Testis (tissue), 3 donors: ENCODE data around the gene KCNC2. TPM values are rescaled to one million over a fixed set of nuclear protein-coding genes. Genes with fewer than 3 reads are reported as not detected.

ENCODE experiments used
- DNase-seq: peaks from one replicate; pipeline ENCODE4 v3.0.0-alpha.2; 2019
- H3K27ac ChIP-seq, 2 donors: fragments of 200-600 bp; sonication (generic); one replicate each; pipeline ENCODE4 v1.5.1; 2019
- H3K27me3 ChIP-seq: fragments of 200-600 bp; sonication (generic); one replicate; pipeline ENCODE4 v1.5.1; 2019
- H3K36me3 ChIP-seq: fragments of 200-600 bp; sonication (generic); one replicate; pipeline ENCODE4 v1.5.1; 2017; ENCODE audit warnings: low read depth; ENCODE audit errors: missing control alignments
- H3K4me1 ChIP-seq: fragments of 200-600 bp; sonication (generic); one replicate; pipeline ENCODE4 v1.5.1; 2019
- H3K4me3 ChIP-seq, 2 donors: fragments of 200-600 bp; sonication (generic); one replicate each; pipeline ENCODE4 v1.5.1; 2017 to 2019
- H3K9me3 ChIP-seq: fragments of 200-600 bp; sonication (generic); one replicate; pipeline ENCODE4 v1.5.1; 2017
- CTCF ChIP-seq, 3 experiments: fragments of 450-650 bp in 2 of 3; fragments of 200-600 bp in 1 of 3; sonication (generic) in 1 of 3; IDR thresholded peaks; one replicate each; pipeline ENCODE4 v1.5.1; 2016 to 2019; ENCODE audit warnings: antibody characterized with exemption in 3 of 3, mild to moderate bottlenecking in 2 of 3, moderate library complexity in 1 of 3
- POLR2A ChIP-seq: fragments of 450-650 bp; IDR thresholded peaks from one replicate; pipeline ENCODE4 v1.6.1; 2017; ENCODE audit warnings: antibody characterized with exemption, mild to moderate bottlenecking, moderate library complexity
- WGBS, 2 donors: methylation state at CpG; one replicate each; pipeline ENCODE4 v1.1.5; 2018; 5-methylcytosine and 5-hydroxymethylcytosine counted together
- intact Hi-C: fragments of 100-400 bp; cut with DNase I; formaldehyde crosslinking; loops from one replicate; pipeline ENCODE4 v1.15.1; 2023; ENCODE audit warnings: low total_unique reads
- polyA plus RNA-seq: library from polyadenylated mRNA; stranded (reverse); fragments of 350-450 nt; fragmentation: Illumina TruSeq; extraction: RNeasy Lipid Tissue Mini Kit (QIAGEN cat#74804); gene quantifications from one replicate; pipeline ENCODE4 v1.2.3, GENCODE V29; 2014; ENCODE audit warnings: low read depth, low replicate concordance; ENCODE audit not compliant: insufficient read depth
- total RNA-seq, 2 donors: library from RNA; depleted of rRNA; stranded (reverse); fragments of >200 nt; gene quantifications; one replicate each; pipeline ENCODE4 v1.2.3, GENCODE V29; 2016

KCNC2 gene
- total and polyA plus RNA-seq, 3 donors from 2014 or later = 0.39 TPM; not detected in 2

GRCh38 chr12:75042125-75042524 is 167.5 kb downstream of the KCNC2 start:
- WGBS, 2 donors = 81 to 86% methylated on average over 2 of the region's 2 CpGs
- no peak for DNase-seq
- Histone ChIP-seq H3K27ac (no peak overlapping the region), H3K9me3 (no peaks in the 10 kb centered on the region), H3K27me3 (no peaks in the 10 kb centered on the region), H3K4me3 (no peak overlapping the region), H3K36me3 (no peaks in the 10 kb centered on the region), H3K4me1 (no peaks in the 10 kb centered on the region)
- no peak for TF ChIP-seq CTCF (IDR thresholded peaks at IDR 0.05)
- no peak for TF ChIP-seq POLR2A
- intact Hi-C loops = no loop called here

GRCh38 chr12:75041472-75041871 is 168.2 kb downstream of the KCNC2 start:
- Histone ChIP-seq H3K27me3 (no peaks in the 10 kb centered on the region), H3K4me1 (no peaks in the 10 kb centered on the region), H3K4me3 (no peak overlapping the region), H3K27ac (no peak overlapping the region), H3K36me3 (no peaks in the 10 kb centered on the region), H3K9me3 (no peaks in the 10 kb centered on the region)
- DNase-seq = no peak
- 82 to 83% methylated on average over 4 of the region's 4 CpGs for WGBS, 2 donors
- intact Hi-C loops = no loop called here
- TF ChIP-seq CTCF (IDR thresholded peaks at IDR 0.05) (no peak), POLR2A (no peak)

- Histone ChIP-seq H3K36me3 (no peaks in the 10 kb centered on the region), H3K4me3 (no peak overlapping the region), H3K27ac (no peak overlapping the region), H3K9me3 (no peaks in the 10 kb centered on the region), H3K4me1 (no peaks in the 10 kb centered on the region), H3K27me3 (no peaks in the 10 kb centered on the region)
- 70 to 76% methylated on average over 9 of the region's 9 CpGs for whole genome bisulfite sequencing, 2 donors
- intact Hi-C loops = no loop called here
- TF ChIP-seq POLR2A (no peak), CTCF (IDR thresholded peaks at IDR 0.05) (no peak)
- DNase-seq = no peak
Measured at GRCh38 chr12:75020068-75020557, 189.5 kb downstream of the KCNC2 start.

- Histone ChIP-seq H3K27ac (no peak overlapping the region), H3K36me3 (no peaks in the 10 kb centered on the region), H3K9me3 (no peaks in the 10 kb centered on the region), H3K4me1 (no peaks in the 10 kb centered on the region), H3K4me3 (no peak overlapping the region), H3K27me3 (no peaks in the 10 kb centered on the region)
- no peak for DNase-seq
- TF ChIP-seq POLR2A = no peak
- no peak for TF ChIP-seq CTCF (IDR thresholded peaks at IDR 0.05)
- WGBS, 2 donors = 26 to 56% methylated on average over 4 of the region's 4 CpGs
- intact Hi-C loops = no loop called here
Measured at GRCh38 chr12:75011120-75011519, 198.5 kb downstream of the KCNC2 start.

- Histone ChIP-seq H3K27ac (no peak overlapping the region), H3K4me1 (no peaks in the 10 kb centered on the region), H3K36me3 (no peaks in the 10 kb centered on the region), H3K4me3 (no peak overlapping the region), H3K9me3 (no peaks in the 10 kb centered on the region), H3K27me3 (no peaks in the 10 kb centered on the region)
- WGBS, 2 donors = 79 to 85% methylated on average over 2 of the region's 2 CpGs
- no peak for DNase-seq
- intact Hi-C loops = no loop called here
- no peak for TF ChIP-seq POLR2A
- no peak for TF ChIP-seq CTCF (IDR thresholded peaks at IDR 0.05)
Measured at GRCh38 chr12:75007133-75007532, 202.5 kb downstream of the KCNC2 start.
